GM12878 (cell line): ENCODE results near the gene CFAP92.

ENCODE experiments used
- ATF3 ChIP-seq: IDR thresholded peaks from 2 replicates; pipeline ENCODE4 v1.6.1; 2011; ENCODE audit warnings: low read depth, mild to moderate bottlenecking, low read length, moderate library complexity, borderline replicate concordance; ENCODE audit errors: extremely low read depth
- CREB1 ChIP-seq: IDR thresholded peaks from 2 replicates; pipeline ENCODE4 v1.6.1; 2012; ENCODE audit warnings: low read depth, mild to moderate bottlenecking, inconsistent platforms
- CTCF ChIP-seq, 3 experiments: IDR thresholded peaks in 2 of 3; conservative IDR thresholded peaks in 1 of 3; 2 replicates each; pipeline ENCODE4 v1.5.1; 2011; ENCODE audit warnings: low read depth in 3 of 3, low read length in 3 of 3, mild to moderate bottlenecking in 3 of 3, control low read depth in 2 of 3, moderate library complexity in 2 of 3, inconsistent platforms in 1 of 3, mixed read lengths in 1 of 3; ENCODE audit not compliant: control insufficient read depth in 2 of 3, insufficient read depth in 1 of 3; ENCODE audit errors: extremely low read depth in 1 of 3
- EP300 ChIP-seq, 2 experiments: fragments of 150-350 bp in 1 of 2; IDR thresholded peaks; 2 replicates each; pipeline ENCODE4 v1.6.1; 2011 to 2012; ENCODE audit warnings: low read depth in 2 of 2, low read length in 2 of 2, borderline replicate concordance in 1 of 2, improper control_type of control experiment in 1 of 2, inconsistent platforms in 1 of 2; ENCODE audit not compliant: control insufficient read depth in 1 of 2
- EZH2 ChIP-seq: IDR thresholded peaks from 2 replicates; pipeline ENCODE4 v1.6.1; 2012; ENCODE audit warnings: low read depth, mild to moderate bottlenecking, control low read depth, inconsistent platforms, low read length, borderline replicate concordance; ENCODE audit not compliant: control insufficient read depth
- GABPA ChIP-seq: IDR thresholded peaks from 2 replicates; pipeline ENCODE4 v1.6.1; 2014; ENCODE audit warnings: antibody characterized with exemption, low read depth, mild to moderate bottlenecking, inconsistent platforms
- NFYB ChIP-seq: IDR thresholded peaks from 2 replicates; pipeline ENCODE4 v1.6.1; 2011; ENCODE audit warnings: low read depth, mild to moderate bottlenecking, low read length, improper control_type of control experiment, moderate library complexity; ENCODE audit not compliant: insufficient read depth
- POLR2A ChIP-seq: IDR thresholded peaks from 2 replicates; pipeline ENCODE4 v1.6.1; 2011; ENCODE audit warnings: low read depth, mild to moderate bottlenecking, low read length
- POLR2AphosphoS5 ChIP-seq: IDR thresholded peaks from 2 replicates; pipeline ENCODE4 v1.6.1; 2011; ENCODE audit warnings: mild to moderate bottlenecking, low read length, inconsistent platforms
- RAD21 ChIP-seq: IDR thresholded peaks from 2 replicates; pipeline ENCODE4 v1.6.1; 2011; ENCODE audit warnings: mild to moderate bottlenecking, low read depth, low read length, moderate library complexity; ENCODE audit not compliant: insufficient read depth
- RCOR1 ChIP-seq: conservative IDR thresholded peaks from 2 replicates; pipeline ENCODE4 v1.6.1; 2012; ENCODE audit warnings: low read depth, low read length, improper control_type of control experiment
- RFX5 ChIP-seq: IDR thresholded peaks from 2 replicates; pipeline ENCODE4 v1.6.1; 2011; ENCODE audit warnings: low read depth, low read length, improper control_type of control experiment
- SUPT20H ChIP-seq: IDR thresholded peaks from 2 replicates; pipeline ENCODE4 v1.6.1; 2011; ENCODE audit warnings: low read depth, mild to moderate bottlenecking, low read length, moderate library complexity, borderline replicate concordance; ENCODE audit not compliant: control insufficient read depth
- ZNF384 ChIP-seq: IDR thresholded peaks from 2 replicates; pipeline ENCODE4 v1.6.1; 2012; ENCODE audit warnings: low read depth, mild to moderate bottlenecking, low read length, improper control_type of control experiment, borderline replicate concordance

GRCh38 chr3:129037093-129037419 is 43.2 kb upstream of the CFAP92 start:
- TF ChIP-seq RCOR1 (no peak), EP300 (IDR thresholded peaks at IDR 0.05; ENCODE audit: borderline replicate concordance in 1 of 2, control insufficient read depth in 1 of 2, low read depth in 2 of 2, low read length in 2 of 2) (no peak), ATF3 (no peak), GABPA (no peak), EZH2 (no peak), CTCF (IDR thresholded peaks at IDR 0.05 in 2 of 3, conservative IDR thresholded peaks at IDR 0.05 in 1 of 3; ENCODE audit: control insufficient read depth in 2 of 3, extremely low read depth in 1 of 3, insufficient read depth in 1 of 3, low read depth in 3 of 3, low read length in 3 of 3) (no peak), SUPT20H (no peak), RFX5 (no peak), NFYB (no peak), POLR2AphosphoS5 (no peak), RAD21 (no peak), POLR2A (no peak), CREB1 (no peak), ZNF384 (no peak)
